ENCODE data around the gene ARHGAP26.

ARHGAP26 gene

GRCh38 chr5:142810081-142810480, 39.9 kb downstream of the ARHGAP26 start:
- no peak for DNase-seq (ENCODE audit: extremely low read depth in 1 of 2, low read depth in 1 of 2)

- no peak for DNase-seq (ENCODE audit: extremely low read depth in 1 of 2, low read depth in 1 of 2)
These were observed 40.6 kb downstream of the ARHGAP26 start for GRCh38 chr5:142810743-142811290.

DNA sequence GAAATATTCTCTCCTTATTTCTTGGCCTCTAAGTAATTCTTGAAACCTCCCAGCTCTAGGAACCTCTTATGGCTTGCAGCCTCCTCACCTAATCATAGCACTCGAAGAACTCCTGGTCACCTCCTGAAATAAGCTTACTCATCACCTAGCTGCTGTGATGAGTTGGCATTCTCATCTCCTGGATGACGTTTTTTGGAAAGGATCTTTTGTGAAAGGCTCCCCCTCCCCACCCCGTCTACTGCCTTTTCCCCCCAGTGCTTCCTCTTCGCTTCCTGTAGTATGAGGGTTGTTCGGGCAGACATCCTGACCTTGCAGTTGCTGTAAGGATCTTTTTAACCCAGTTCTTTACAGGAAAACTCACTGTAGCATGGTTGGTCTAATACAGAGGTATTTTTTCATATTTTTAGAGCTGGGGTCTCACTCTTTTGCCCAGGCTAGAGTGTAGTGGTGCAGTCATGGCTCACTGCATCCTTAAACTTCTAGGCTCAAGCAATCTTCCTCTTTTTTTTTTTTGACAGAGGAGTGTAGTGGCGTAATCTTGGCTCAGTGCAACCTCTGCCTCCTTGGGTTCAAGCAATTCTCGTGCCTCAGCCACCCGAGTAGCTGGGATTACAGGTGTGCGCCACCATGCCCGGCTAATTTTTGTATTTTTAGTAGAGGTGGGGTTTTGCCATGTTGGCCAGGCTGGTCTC, 41.8 kb downstream of the ARHGAP26 start:
- no peak for DNase-seq (ENCODE audit: extremely low read depth in 1 of 2, low read depth in 1 of 2)

GRCh38 chr5:142813220-142813619, 43.0 kb downstream of the ARHGAP26 start:
- no peak for DNase-seq (ENCODE audit: extremely low read depth in 1 of 2, low read depth in 1 of 2)

DNA sequence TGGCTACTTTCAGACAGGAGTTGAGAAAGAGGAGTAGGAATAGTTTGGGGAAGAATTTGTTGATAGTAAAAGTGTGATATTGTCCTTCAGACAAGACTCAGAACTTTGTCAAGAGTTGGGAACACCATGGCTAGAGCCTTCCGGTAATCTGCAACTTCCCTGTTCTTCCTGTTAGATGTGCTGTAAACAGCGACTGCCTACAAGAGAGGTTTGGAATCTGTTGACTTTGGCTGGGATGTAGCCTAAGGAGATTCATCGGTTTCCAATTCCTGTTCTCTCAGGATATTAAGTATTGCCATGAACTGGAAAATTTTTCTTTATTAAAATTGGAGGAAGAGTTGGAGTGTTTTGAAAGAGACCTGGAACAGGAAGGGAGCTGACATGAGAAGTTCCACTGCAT, 43.9 kb downstream of the ARHGAP26 start:
- DNase-seq (ENCODE audit: extremely low read depth in 1 of 2, low read depth in 1 of 2) = no peak

DNA sequence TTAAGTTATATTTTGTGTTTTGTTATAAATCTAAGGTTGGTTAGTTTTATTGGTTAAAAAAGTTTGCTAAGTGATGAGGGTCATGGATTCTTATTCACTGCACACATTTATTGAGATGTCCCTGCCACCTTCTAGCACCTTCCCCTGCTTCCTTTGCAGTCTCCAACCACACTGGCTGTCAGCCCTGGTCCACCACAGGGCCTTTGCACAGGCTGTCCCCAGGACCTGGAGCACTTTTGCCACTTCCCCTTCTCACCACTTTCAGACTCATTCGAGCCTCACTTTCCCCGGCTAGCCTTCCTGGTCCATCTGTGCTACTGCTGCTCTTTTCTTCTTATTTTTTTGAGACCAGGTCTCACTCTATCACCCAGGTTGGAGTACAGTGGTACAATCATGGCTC, 45.3 kb downstream of the ARHGAP26 start:
- DNase-seq (ENCODE audit: extremely low read depth in 1 of 2, low read depth in 1 of 2) = no peak

DNA sequence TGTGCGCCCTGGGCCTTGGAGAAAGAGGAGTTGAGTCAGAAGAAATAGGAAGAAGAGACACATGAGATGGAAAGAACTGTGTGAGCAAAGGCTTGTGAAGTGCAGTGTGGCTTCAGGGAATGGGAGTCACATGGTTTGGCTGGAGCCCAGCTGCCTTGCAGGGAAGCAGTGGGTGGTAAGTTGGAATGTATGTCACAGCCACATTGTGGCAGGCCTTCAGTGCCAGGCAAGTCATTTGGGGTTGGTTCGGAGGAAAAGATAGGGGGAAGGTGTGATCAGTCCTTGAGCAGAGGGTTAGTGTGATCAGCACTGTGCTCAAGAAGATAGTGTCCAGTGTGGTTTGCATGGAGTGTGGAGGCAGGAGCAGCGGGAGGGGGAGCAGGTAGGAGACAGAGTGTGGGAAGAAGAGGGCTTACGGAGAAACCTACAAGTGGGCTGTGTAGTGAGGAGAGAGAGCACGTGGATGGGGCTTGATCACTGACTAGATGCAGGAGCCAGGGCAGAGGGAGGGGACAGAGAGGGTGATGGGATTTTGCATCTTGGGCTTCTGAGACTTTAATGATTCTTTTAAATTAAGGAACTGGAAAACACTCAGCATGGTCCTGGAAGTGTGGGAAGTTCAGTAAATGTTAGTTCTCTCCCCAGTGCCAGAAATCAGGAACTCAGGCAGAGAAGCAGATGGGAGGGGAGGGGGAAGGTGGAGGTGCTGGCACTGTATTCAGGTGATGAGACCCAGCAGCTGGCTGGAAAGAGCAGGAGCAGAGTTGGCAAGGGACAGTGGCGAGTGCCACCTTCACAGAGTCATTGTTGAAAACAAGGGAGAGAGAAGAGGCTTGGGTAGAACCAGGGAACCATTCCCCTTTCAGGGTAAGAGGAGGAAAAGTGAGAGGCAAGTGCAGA, 46.6 kb downstream of the ARHGAP26 start:
- DNase-seq (ENCODE audit: extremely low read depth in 1 of 2, low read depth in 1 of 2) = no peak

GRCh38 chr5:142817949-142818431, 47.8 kb downstream of the ARHGAP26 start:
- no peak for DNase-seq (ENCODE audit: extremely low read depth in 1 of 2, low read depth in 1 of 2)

DNA sequence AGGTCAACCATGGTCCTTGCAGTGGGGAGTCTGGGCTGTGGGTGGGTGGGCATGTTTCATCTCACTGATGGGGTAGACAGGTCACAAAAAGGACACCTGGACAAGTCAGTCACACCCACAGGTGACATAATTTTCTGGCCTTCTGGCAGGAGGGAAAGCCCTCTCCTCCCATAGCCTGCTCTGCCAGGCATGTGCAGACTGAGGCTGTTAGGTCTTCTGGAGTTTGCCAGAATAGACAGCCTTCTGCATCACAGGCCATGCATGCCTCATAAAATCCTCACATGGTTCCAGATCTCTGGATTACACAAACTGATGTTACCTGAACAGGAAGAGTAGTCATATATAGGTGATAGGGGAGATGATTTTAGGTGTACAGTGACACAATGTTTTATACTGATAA, 49.1 kb downstream of the ARHGAP26 start:
- DNase-seq (ENCODE audit: extremely low read depth in 1 of 2, low read depth in 1 of 2) = no peak

DNA sequence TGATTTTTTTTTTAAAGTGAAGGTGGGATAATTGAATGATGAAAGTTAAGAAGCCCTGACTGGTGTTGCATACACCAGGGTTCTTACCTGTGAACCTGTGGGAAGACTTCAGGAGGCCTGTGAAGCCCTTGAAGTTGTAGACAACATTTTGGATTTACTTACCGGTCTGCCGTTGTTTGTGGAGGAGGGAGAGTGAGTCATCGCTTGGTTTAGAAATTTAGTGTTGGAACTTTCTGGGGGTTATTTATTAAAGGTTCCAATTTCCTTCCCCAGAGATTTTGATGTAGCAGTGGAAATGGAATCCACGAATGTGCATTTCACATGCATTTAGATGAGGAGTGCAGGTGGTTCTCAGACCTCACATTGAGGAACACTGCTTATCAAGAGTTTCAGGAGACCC, 49.6 kb downstream of the ARHGAP26 start:
- no peak for DNase-seq (ENCODE audit: extremely low read depth in 1 of 2, low read depth in 1 of 2)

GRCh38 chr5:142820447-142820846, 50.3 kb downstream of the ARHGAP26 start:
- DNase-seq (ENCODE audit: extremely low read depth in 1 of 2, low read depth in 1 of 2) = no peak

GRCh38 chr5:142821034-142821732, 51.0 kb downstream of the ARHGAP26 start:
- no peak for DNase-seq (ENCODE audit: extremely low read depth in 1 of 2, low read depth in 1 of 2)

- DNase-seq (ENCODE audit: extremely low read depth in 1 of 2, low read depth in 1 of 2) = no peak
These were observed 51.7 kb downstream of the ARHGAP26 start for GRCh38 chr5:142821733-142822487.

DNA sequence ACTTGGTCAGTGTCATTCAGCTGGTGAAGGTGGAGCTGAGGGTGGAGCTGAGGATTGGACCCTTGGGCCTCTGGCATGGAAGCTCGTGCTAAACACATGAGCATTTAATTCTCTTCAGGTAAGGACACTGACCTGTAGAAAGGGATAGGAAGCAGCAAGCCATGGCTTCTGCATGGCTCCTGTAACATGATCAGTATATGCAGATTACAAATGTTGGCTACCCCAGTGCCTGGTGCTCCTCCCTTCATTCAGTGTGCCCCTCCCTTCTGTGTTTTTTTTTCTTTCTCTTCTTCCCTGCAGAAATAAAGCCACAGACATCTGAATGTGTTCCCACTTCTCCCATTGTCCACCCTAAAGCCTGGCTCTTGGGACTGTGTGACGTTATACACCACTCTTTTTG, 52.9 kb downstream of the ARHGAP26 start:
- DNase-seq (ENCODE audit: extremely low read depth in 1 of 2, low read depth in 1 of 2) = no peak

- DNase-seq (ENCODE audit: extremely low read depth in 1 of 2, low read depth in 1 of 2) = no peak
These were observed 53.6 kb downstream of the ARHGAP26 start for GRCh38 chr5:142823806-142824205.

GRCh38 chr5:142824391-142824790, 54.2 kb downstream of the ARHGAP26 start:
- no peak for DNase-seq (ENCODE audit: extremely low read depth in 1 of 2, low read depth in 1 of 2)

GRCh38 chr5:142825378-142826089, 55.4 kb downstream of the ARHGAP26 start:
- DNase-seq (ENCODE audit: extremely low read depth in 1 of 2, low read depth in 1 of 2) = no peak

- no peak for DNase-seq (ENCODE audit: extremely low read depth in 1 of 2, low read depth in 1 of 2)
These were observed 55.9 kb downstream of the ARHGAP26 start for GRCh38 chr5:142826093-142826492.

DNA sequence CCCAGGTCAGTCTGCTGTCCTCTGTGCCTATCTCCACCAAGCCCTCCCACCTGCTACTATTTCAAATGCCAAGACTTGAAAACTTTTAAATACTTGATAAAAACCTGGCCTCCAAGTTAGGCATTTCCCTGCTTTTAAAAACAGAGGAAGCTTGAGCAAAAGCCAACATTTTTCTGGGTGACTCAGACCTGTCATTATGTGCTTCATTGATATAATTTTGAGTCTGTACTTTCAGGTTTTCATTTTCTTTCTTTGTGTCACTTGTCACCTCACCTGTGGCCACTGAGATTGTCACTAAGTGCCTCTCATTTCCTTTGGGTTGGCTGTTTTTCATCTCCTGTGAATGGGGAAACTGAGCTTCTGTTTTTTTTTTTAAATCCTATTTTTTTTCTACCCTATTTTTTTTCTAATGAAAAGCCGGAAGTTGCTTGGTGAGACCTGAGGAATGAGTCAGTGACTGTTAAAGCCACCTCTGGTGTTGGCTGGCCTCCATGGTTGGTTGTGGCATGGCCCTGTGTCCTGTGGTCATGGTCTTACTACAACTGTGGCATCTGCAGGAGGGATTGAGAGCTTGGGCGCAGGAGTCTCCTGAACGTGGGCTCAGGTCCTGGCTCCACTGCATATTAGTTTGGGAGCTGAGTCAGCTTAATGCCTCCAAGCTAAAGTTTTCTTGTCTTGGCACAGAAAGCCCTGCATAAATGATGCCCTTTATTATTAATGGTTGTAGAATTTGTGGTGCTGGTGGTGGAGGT, 56.7 kb downstream of the ARHGAP26 start:
- DNase-seq (ENCODE audit: extremely low read depth in 1 of 2, low read depth in 1 of 2) = peak; percentile 13 to 48
